GM21390 (cell line): Measurements from ENCODE around the gene CHAC1.

Experiments
- ATAC-seq: cut with Tn5 transposase; IDR thresholded peaks from one replicate; pipeline ENCODE4 v1.9.1; 2021; ENCODE audit not compliant: unreplicated experiment

CHAC1 gene

DNA sequence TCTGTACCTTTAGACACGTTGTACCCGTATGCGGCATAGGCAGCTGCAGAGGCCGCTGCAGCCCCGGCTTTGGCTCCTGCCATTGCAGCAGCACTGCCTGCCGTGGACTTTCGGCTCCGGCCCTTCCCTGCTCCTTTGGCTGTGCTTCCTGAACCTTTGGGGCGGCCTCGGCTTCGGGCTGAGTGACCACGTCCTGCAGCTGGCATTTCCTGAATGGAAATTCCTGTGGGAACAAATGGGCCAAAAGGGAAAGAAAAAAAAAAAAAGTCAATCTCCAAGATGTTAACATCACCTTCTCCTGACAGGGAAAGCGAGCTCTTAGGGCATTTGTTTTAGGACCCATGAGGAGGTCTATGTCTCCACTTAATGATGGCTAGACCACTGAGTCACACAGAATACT lies 29.6 kb downstream of the CHAC1 start:
- no peak for ATAC-seq

DNA sequence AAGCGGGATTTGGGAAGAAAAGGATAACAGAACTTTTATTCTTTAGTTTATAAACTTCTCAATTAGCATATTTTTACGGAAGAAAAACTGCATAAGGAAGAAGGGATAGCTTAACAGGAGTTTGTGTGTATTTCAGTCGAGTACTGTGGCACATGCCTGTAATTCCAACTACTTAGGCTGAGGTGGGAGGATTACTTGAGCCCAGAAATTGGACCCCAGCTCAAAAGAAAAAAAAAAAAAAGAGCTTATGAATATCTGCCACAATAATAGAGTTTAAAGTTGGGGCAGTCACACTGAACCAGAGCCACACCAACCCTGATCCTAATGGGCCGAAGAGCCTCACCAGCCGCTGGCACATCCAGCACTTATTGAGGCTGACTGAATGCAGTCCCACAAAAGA lies 31.1 kb downstream of the CHAC1 start:
- ATAC-seq = no peak

DNA sequence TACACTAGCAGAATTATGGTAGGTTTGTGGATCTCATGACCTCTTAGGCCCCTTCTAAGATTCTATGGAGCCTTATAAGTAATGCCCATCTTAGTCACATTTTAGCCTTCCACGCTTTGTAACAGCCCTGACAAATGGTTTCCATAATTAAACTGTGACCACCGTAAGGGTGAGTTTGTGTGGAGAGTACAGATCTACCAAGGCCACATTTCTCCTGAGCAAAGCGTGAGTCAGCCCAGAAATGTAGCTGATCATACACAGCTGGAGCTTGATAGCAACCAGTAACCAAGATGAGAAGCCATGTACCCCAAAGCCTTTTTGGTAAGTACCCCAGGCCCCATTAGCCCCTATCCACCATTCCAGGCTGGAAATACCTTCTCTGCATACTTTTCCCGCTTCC lies 31.7 kb downstream of the CHAC1 start:
- ATAC-seq = no peak

DNA sequence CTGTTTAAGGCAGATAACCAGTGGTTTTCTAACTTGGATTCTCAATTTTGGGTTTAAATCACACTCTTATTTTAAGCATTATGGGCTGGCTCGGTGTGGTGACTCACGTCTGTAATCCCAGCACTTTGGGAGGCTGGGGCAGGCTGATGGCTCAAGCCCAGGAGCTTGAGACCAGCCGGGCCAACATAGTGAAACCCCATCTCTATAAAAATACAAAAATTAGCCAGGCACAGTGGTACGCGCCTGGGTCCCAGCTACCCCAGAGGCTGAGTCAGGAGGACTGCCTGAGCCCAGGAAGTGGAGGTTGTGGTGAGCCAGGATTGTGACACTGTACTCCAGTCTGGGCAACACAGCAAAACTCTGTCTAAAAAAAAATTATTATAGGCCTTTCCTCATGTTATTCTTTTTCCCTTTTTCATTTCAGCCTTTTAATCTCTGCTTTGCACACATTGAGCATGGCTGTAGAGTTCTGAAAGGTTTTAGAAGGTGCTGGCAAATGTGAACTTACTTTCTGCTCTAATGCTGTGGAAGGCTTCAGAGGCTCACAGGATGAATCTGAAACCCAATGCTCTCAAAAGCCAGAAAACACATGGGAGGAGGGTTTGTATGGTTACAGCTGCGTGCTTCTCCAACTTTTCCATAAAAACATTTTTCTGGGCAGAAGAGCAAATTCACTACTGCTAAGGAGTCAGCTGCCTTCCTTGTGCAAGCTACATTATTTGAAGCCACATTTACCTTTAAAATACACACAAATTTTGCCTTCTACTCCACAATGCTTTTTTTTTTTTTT lies 32.5 kb downstream of the CHAC1 start:
- ATAC-seq = no peak

DNA sequence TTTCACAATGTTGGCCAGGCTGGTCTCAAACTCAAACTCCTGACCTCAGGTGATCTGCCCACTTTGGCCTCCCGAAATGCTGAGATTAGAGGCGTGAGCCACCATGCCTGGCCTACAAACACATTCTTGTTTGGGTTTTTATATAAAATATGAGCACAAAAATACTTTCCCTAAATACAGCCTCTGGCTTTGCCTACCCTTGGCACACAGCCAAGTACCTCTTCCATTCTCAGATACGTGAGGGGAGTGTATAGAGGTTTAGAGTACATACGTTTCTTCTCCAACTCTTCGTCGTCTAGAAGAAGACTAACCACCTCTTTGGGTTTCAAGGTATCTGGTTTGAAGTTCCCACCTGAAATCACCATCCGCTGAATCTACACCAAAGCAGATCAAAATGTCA lies 33.5 kb downstream of the CHAC1 start:
- ATAC-seq = no peak

DNA sequence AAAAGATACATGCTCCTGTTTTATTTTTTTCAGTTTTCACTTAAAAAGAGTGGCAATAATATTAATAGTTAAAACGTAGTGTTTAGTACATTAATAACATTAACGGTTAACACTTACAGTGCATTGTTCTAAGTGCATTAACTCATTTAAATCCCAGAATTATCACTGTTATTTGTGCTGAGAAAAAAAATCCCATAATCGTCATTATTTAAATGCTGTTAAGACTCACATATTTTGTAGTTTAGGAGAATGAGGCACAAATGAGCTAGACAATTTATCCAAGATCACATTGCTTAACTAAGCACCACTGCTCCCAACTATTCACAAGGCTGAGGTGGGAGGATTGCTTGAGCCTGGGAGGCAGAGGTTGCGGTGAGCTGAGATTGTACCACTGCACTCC lies 34.9 kb downstream of the CHAC1 start:
- no peak for ATAC-seq

DNA sequence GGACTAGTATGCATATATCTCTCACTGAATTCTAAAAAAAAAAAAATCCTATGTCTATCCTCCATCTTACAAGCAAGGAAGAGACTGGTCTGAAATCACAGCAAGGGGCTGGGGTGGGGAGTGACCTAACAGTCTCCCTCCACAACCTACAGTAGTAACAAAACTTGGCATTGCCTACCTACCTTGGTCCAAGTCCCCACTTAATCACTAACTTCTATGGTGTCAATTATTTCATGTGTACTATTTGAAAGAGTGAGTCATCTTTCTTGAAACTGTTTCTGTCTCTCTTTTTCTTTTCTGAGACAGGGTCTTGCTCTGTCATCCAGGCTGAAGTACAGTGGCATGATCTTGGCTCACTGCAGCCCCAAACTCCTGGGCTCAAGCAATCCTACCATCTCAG lies 36.8 kb downstream of the CHAC1 start:
- no peak for ATAC-seq

DNA sequence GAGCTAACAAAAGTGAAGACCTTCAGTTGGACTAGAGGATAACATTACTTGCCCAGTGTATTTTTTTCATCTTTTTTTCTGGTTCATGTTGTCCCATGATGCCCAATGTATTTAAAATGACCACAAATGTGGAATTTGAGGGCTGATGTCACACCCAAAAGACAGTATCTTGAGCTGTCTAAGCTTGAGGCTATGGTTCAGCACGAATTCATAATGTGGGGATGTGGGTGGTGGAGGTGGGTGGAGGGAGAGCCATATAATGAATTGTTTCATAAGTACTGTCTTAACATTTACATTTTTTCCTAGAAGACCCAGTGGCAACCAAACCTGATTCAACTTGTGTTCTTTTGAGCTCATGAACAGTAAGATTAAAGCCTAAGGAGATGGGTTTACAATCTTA lies 37.5 kb downstream of the CHAC1 start:
- no peak for ATAC-seq

DNA sequence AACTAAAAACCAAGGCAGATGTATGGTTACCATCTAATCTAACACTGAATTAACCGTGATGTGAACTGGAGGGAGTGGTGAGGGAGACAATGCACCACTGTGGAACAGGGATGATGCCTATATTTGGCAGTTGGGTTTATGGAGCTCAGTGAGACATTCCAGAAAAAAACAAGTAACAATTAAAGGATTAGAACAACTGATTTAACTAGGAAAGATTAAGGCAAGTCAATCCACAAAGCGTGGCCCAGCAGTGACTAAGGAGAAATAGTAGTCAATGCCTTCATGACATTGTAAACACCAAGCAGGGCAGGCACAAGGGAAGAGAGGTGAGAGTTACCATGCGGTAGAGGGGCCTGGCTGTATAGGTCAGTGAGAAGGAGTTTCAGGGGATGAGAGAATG lies 38.1 kb downstream of the CHAC1 start:
- ATAC-seq = no peak

DNA sequence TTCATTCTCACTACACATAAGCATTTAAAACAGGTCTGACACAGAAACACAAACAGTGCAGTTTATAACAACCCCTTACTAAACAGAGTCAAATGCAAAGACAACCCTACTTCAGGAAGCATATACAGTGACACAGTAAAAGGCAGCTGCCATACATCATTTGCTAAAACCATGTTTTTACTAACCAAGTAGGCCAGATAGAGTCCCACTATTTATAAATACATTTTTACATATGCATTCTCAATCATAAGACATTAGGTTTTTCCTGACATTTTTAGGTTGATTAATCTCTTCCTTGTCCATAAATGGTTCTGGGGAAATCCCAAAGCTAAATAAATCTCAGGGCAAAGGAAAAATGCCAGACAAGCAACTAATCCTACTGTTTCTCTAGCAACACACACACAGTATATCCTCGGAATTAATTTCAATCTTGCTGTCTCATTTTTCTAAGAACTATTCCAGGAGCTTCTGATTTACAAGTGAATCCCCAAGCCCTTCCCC lies 39.0 kb downstream of the CHAC1 start:
- ATAC-seq = no peak

DNA sequence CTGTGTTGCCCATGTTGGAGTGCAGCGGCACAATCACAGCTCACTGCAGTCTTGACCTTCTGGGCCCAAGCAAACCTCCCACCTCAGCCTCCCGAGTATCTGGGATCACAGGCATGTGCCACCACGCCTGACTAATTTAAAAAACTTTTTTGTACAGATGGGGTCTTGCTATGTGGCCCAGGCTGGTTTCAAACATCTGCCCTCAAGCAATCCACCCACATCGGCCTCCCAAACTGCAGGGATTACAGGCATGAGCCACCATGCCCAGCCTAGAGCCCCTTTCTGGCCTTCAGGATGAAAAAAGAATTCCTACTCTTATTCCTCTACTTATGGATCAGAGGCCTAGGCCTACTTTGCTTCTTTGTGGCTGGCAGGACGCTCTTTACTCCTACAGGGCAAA lies 39.6 kb downstream of the CHAC1 start:
- ATAC-seq = no peak

DNA sequence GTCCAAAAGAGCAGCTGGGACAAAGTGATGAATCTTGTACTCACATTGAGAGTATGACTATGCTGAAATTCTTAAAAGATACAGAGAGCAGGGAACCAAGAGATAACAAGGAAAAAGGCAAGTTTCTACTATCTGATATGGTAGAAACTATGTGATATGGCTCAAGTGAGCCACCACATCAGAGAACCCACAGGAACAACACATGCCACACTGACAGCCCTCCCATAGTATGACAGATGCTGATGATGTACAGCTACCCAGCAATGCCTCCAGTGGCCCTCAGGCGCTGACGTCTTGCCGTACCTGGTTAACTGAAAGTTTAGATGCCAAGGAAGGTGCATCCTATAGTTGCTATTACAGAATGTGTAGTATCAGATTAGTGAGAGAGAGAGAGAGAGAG lies 42.4 kb downstream of the CHAC1 start:
- ATAC-seq = no peak

DNA sequence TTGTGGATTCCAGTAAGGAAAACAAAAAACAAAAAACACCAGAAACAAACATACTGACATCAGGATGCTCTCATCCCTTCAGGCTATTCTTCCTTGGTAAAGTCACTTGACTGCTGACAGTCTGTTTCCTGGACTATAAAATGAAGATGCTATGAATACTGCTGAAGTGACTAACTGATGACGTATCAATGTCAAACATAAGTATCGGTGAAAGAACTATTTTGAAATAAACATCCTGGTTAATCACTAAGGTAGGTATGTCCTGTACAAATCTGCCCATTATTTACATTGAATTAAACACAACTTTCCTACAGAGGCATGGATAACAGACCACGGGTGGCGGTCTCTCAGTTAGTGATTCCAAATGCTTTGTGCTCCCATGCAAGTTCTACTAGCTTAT lies 45.9 kb downstream of the CHAC1 start:
- no peak for ATAC-seq

DNA sequence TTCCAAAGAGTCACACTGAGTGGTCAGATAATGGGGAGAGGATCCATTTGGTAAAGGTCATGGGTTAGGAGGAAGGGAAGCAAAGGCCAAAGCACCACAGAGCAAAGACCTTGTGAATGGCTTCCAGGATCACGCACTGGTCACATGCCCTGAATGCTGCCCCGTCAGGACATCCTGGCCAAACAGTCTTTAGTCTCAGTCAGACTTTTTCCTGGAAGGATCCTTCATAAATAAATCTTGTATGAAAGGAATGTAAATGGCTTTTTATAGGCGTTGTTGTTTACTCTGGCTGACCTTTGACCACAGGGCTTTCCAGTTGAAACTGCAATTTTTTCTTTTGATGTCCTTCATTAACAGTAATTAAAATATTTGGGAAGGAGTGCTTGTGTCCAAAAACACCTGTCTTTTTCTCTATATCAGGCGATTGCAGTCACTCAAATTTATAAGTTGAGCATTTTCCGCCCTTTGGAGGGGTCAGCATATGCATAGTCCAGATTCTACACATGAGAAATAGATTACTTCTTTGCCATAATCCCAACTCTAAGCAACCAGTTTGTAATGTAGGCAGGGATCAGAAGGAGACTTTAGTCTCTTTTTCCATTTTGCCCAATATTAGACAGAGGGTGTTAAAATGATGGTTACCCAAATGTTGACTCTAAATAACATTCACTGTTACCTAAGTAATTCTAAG lies 48.4 kb downstream of the CHAC1 start:
- ATAC-seq = no peak

DNA sequence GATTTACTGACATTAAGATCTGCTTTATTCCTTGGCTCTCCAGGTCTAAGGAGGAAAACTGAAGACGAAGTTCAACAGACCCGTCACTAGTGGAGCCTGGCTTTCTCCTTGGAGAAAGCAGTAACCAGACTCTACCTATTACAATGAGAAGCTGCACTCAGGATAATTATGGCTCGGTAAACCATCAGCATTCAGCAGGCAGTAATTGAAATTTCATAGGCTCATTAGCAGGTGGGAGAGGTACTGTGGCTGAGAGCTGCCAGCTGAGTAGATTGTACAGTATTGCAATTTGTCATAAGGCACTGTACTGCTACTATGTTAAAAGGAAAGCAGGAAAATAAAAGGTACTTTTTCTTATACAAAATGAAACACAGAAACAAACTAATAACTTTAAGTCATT lies 51.2 kb downstream of the CHAC1 start:
- ATAC-seq = no peak
